Prostate gland (tissue), 2 donors: ENCODE data around the gene PPP2R1A.

Experiments
- CTCF ChIP-seq, 4 experiments: fragments of 200-600 bp in 2 of 4; fragments of 450-650 bp in 2 of 4; sonication (generic) in 2 of 4; IDR thresholded peaks; 1 replicate in 3 of 4; 2 replicates in 1 of 4; pipeline ENCODE4 v1.5.1; 2016 to 2019; ENCODE audit warnings: antibody characterized with exemption in 4 of 4, mild to moderate bottlenecking in 2 of 4, moderate library complexity in 2 of 4
- POLR2A ChIP-seq: fragments of 450-650 bp; IDR thresholded peaks from one replicate; pipeline ENCODE4 v1.6.1; 2016; ENCODE audit warnings: antibody characterized with exemption, mild to moderate bottlenecking

GRCh38 chr19:52211926-52212571 lies 22.2 kb downstream of the PPP2R1A start:
- TF ChIP-seq CTCF (IDR thresholded peaks at IDR 0.05) (no peak), POLR2A (no peak)
